HG02943 (cell line): ENCODE results near the gene FAM135A.
"Not testable (repeated sequence)": the region's sequence is repeated elsewhere in the genome, so short reads cannot be mapped to it uniquely, and the experiment has no call there.

Experiments
- ATAC-seq: cut with Tn5 transposase; IDR thresholded peaks from one replicate; pipeline ENCODE4 v1.9.1; 2021; ENCODE audit warnings: mild to moderate bottlenecking, low read depth, moderate library complexity; ENCODE audit not compliant: unreplicated experiment

FAM135A gene

GRCh38 chr6:70530023-70530422, 116.7 kb downstream of the FAM135A start:
- ATAC-seq = no peak

GRCh38 chr6:70531133-70531532, 117.8 kb downstream of the FAM135A start:
- no peak for ATAC-seq

- ATAC-seq = no peak
These were observed 124.0 kb downstream of the FAM135A start for GRCh38 chr6:70537266-70537665.

DNA sequence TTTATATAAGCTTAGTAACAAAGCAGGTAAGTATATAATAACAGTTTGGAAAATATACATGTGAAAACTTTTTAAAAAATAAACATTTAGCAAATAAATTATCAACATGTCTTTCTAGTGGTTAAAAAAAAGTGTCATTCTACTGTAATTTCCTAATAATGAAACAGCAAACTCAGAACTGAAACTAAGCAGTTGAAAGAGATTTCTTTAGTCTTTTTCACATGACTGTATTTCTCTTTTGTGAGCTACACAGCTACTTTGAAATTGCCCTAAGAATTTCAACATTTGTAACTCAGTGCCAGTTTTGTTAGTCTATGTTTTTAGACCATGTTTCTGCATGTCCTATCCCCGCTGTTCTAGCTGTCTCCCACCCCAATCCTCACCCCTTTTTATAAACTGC, 125.1 kb downstream of the FAM135A start:
- peak; percentile 82 for ATAC-seq

DNA sequence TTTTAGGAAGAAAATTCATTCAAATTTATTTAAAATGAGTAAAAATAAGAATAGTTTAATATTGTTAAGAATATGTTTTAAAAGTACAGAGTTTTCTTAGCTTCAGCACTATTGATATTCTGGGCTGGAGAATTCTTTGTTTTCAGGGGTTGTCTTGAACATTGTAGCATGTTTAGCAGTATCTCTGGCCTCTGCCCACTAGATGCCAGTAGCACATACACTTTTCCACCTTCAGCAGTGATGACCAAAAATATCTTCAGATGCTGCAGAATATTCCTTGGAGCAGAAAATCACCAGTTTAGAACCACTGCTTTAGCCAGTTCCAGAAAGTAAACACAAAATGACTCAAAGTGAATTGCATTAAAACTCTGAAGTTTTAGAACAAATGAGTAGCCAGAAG, 134.0 kb downstream of the FAM135A start:
- no peak for ATAC-seq

DNA sequence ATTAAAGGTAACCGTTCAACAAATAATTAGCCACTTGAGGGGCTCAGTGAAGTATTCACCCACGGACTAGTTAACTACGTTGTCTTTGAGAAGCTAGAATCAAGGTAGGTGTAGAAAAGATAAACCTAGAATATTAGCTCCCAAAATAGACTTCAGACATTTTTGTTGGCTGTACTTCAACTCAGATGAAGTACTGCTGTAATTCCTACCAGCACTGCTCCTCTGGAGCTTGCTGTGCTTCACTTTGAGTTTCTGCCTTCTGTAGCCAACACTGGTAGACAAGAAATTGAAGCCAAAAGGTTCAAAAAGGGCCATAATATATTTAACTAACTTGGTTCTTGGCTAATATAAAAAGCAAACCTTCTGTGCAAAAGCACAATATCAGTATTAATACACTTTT, 134.6 kb downstream of the FAM135A start:
- ATAC-seq = no peak

- ATAC-seq = no peak
These were observed 136.0 kb downstream of the FAM135A start for GRCh38 chr6:70549327-70549726.

- no peak for ATAC-seq
These were observed 138.3 kb downstream of the FAM135A start for GRCh38 chr6:70551566-70551965.

DNA sequence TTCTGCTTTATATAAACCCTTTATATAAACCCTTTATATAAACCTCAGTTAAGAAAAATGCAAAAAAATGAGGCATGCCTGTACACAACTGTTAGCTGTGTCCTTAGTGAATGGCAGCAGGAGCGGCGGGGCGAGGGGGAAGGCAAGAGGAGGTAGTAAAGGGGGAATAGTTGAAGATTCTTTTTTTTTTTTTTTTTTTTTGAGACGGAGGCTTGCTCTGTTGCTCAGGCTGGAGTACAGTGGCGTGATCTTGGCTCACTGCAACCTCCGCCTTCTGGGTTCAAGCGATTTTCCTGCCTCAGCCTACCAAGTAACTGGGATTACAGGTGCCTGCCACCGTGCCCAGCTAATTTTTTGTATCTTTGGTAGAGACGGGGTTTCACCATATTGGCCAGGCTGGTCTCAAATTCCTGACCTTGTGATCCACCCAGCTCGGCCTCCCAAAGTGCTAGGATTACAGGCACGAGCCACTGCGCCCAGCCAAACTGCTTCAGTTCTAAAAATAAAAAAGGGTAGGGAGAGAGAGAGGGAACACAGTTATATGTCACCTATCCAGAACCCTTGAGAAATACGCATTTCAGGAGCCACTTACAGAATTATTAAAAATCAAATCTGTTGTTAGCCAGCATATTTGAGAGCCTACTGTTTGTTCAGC, 139.1 kb downstream of the FAM135A start:
- not testable (repeated sequence) for ATAC-seq

- no peak for ATAC-seq
These were observed 139.7 kb downstream of the FAM135A start for GRCh38 chr6:70552974-70553373.

GRCh38 chr6:70557998-70558397, 144.7 kb downstream of the FAM135A start:
- ATAC-seq = no peak

DNA sequence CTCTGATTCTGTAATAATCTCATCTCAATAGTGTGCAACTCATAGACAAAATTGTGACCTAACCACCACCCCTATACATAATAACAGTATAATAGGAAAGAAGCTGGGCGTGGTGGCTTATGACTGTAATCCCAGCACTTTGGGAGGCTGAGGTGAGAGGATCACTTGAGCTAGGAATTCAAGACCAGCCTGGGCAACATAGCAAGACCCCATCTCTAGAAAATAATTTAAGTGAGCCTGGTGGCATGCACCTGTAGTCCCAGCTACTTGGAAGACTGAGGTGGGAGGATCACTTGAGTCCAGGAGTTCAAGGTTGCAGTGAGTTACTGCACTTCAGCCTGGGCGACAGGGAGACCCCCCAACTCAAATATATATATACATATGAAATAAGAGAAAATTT, 149.1 kb downstream of the FAM135A start:
- ATAC-seq = not testable (repeated sequence)

- no peak for ATAC-seq
These were observed 150.2 kb downstream of the FAM135A start for GRCh38 chr6:70563530-70563929.

DNA sequence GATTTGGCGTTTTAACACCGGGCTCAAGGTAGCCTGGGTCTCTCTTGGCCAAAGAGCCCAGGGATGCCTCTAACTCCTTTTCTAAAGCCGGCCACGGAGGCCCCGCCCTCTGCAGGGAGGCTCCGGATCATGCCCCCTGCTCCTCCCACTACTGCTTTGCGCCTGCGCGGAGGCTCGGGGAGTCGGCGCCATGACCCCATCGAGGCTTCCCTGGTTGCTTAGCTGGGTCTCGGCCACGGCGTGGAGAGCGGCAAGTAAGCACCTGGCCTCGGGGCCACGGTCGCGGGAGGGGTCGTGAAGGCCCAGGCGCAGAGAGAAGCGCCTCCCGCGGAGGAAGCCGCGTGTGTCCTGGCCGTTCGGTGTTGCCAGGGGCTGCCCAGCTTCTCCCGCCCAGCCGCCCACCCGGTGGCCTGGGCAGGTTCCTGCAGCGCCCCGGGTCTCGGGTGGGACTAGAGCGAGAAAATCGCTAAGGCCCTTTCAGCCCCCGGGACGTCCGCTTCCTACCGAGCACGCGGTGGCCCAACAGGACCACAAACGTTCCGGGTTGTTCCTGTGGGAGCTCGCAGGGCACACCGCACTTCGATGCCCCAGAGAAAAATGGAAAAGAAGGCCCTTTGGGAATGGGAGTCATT, 153.6 kb downstream of the FAM135A start, which contains the start of gene SDHAF4:
Gene SDHAF4 (plus strand): TSS at position 180 of the 632 bp plus-strand sequence. CDS start 11 bp downstream, at position 191.
- peak; percentile 99 for ATAC-seq

DNA sequence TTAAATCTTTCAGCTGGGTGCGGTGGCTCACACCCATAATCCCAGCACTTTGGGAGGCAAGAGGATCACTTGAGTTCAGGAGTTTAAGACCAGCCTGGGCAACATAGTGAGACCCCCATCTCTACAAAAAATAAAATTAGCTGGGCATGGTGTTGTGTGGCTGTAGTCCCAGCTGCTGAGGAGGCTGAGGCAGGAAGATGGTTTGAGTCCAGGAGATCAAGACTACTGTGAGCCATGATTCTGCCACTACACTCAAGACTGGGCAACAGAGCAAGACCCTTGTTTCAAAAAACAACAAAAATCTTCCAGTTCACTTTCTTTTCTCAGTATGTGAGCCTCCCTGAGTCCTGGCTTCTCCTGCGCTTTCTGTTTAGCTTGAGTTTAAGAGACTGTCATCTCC, 161.3 kb downstream of the FAM135A start:
- no peak for ATAC-seq

DNA sequence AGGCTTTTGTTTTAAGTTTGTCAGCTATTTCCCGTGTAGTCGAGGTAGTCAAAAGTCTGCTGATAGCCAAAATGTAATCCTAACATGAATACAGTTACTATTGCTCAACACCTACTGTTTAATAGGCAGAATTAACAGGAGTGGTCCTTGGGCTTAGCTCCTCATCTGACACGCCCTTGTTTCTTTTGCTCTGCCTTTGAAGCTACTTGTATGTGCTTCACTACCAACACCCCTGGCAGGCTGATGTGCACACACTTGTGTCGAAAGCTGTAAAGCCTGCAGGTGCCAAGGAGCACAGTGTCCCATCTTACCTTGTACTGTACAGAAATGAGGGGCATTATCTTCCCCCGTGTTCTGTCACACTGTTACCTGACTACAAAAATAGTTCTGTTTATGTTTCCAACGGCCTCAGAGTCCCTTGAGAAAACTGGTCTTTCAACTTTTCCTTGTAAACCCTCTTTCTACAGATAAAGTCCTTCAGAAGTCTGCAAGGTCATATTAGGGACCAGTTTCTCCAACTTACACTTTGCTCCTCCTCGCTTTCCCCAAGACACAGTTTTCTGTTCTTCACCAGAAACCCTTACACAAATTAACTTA, 162.7 kb downstream of the FAM135A start:
- ATAC-seq = no peak

- peak; percentile 98 for ATAC-seq
These were observed 172.8 kb downstream of the FAM135A start for GRCh38 chr6:70586114-70586513.

GRCh38 chr6:70590400-70590799, 177.1 kb downstream of the FAM135A start:
- ATAC-seq = no peak

- ATAC-seq = no peak
These were observed 179.2 kb downstream of the FAM135A start for GRCh38 chr6:70592391-70593117.

DNA sequence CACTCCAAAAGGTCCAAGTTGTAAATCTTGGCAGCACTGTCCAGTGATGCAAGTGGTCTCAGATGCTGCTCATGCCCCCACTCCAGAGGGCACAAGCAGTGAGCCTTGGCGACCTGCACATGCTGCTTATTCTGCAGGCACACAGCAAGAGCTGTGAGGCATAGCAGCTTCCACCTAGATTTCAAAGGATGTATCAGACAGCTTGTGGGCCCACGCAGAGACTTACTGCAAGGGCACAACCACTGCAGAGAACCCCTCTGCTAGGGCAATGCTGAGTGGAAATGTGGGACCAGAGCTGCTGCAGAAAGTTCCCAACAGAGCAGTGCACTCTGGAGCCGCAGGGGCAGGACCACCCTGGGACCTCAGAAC, 179.8 kb downstream of the FAM135A start:
- ATAC-seq = no peak

GRCh38 chr6:70599187-70599586, 185.9 kb downstream of the FAM135A start:
- no peak for ATAC-seq
